ENCODE results near the gene PEX26. TPM values are rescaled to one million over a fixed set of nuclear protein-coding genes. Genes with fewer than 3 reads are reported as not detected.

The PEX26 gene
- total and polyA plus RNA-seq, 2 of the 13 experiments (the other 11 are each of a cell fraction or from before 2014, with no cell fraction given) = 10.6 to 25.1 TPM

DNA sequence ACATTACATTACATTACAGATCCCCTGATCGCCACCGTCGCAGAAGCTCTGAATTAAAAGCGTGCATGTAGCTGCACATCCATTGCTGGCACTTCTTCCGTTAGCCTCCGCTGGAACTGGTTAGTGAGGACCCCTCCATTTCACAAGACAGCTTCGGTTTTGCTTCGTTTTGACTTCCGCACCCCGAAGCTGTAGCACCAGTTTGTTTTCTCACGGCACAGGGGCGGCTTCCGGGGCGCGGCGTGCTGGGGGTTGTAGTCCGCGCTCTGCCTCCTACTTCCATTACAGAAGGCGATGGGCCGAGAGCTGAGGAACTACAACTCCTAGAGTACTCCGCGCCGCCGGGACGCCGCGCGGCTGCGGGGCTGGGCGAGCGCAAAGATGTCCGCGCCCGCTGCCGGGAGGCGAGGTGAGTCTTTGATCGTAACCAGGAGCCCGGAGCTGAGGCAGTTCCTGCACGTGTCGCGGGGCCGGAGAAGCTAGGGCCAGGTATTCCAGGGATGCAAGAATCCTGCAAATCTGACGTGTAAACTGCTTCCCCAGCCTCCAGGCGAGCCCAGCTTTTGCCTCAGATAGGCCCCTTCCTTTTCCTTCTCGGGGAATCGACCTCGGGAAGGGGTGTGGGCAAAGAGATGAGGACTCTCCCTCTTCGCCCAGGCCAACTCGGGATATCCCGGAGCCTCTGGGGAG is at the start of gene PEX26 (continued):
- no peak for TF ChIP-seq ZKSCAN5 (CRISPR knock-in tag; IDR thresholded peaks at IDR 0.05)
- TF ChIP-seq ZNF749 (CRISPR knock-in tag; IDR thresholded peaks at IDR 0.05; ENCODE audit: borderline replicate concordance) = no peak
- TF ChIP-seq, protein P1, sequence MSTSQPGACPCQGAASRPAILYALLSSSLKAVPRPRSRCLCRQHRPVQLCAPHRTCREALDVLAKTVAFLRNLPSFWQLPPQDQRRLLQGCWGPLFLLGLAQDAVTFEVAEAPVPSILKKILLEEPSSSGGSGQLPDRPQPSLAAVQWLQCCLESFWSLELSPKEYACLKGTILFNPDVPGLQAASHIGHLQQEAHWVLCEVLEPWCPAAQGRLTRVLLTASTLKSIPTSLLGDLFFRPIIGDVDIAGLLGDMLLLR (CRISPR knock-in tag; IDR thresholded peaks at IDR 0.05) = no peak; the same call in 1 of the 2 replicates
- no peak for TF ChIP-seq NFIB (CRISPR knock-in tag; IDR thresholded peaks at IDR 0.05; ENCODE audit: borderline replicate concordance)
- TF ChIP-seq, protein P2, sequence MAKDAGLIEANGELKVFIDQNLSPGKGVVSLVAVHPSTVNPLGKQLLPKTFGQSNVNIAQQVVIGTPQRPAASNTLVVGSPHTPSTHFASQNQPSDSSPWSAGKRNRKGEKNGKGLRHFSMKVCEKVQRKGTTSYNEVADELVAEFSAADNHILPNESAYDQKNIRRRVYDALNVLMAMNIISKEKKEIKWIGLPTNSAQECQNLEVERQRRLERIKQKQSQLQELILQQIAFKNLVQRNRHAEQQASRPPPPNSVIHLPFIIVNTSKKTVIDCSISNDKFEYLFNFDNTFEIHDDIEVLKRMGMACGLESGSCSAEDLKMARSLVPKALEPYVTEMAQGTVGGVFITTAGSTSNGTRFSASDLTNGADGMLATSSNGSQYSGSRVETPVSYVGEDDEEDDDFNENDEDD (CRISPR knock-in tag; IDR thresholded peaks at IDR 0.05; ENCODE audit: borderline replicate concordance) = no peak
- peak; percentile 42; the same call in 1 of the 2 replicates for TF ChIP-seq FOXO1 (CRISPR knock-in tag; IDR thresholded peaks at IDR 0.05)
- TF ChIP-seq ZNF10 (CRISPR knock-in tag; IDR thresholded peaks at IDR 0.05; ENCODE audit: borderline replicate concordance, low read depth) = no peak
- no peak for TF ChIP-seq ZNF883 (CRISPR knock-in tag; IDR thresholded peaks at IDR 0.05; ENCODE audit: not compliant biosample characterization)
- no peak for TF ChIP-seq RARA (CRISPR knock-in tag; IDR thresholded peaks at IDR 0.05)
- TF ChIP-seq, protein P3, sequence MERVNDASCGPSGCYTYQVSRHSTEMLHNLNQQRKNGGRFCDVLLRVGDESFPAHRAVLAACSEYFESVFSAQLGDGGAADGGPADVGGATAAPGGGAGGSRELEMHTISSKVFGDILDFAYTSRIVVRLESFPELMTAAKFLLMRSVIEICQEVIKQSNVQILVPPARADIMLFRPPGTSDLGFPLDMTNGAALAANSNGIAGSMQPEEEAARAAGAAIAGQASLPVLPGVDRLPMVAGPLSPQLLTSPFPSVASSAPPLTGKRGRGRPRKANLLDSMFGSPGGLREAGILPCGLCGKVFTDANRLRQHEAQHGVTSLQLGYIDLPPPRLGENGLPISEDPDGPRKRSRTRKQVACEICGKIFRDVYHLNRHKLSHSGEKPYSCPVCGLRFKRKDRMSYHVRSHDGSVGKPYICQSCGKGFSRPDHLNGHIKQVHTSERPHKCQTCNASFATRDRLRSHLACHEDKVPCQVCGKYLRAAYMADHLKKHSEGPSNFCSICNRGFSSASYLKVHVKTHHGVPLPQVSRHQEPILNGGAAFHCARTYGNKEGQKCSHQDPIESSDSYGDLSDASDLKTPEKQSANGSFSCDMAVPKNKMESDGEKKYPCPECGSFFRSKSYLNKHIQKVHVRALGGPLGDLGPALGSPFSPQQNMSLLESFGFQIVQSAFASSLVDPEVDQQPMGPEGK (CRISPR knock-in tag; IDR thresholded peaks at IDR 0.05) = peak; percentile 21; the same call in 1 of the 2 replicates
- TF ChIP-seq, protein P4, sequence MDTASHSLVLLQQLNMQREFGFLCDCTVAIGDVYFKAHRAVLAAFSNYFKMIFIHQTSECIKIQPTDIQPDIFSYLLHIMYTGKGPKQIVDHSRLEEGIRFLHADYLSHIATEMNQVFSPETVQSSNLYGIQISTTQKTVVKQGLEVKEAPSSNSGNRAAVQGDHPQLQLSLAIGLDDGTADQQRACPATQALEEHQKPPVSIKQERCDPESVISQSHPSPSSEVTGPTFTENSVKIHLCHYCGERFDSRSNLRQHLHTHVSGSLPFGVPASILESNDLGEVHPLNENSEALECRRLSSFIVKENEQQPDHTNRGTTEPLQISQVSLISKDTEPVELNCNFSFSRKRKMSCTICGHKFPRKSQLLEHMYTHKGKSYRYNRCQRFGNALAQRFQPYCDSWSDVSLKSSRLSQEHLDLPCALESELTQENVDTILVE (CRISPR knock-in tag; IDR thresholded peaks at IDR 0.05) = peak; percentile 43; the same call in 1 of the 2 replicates
- TF ChIP-seq, protein P5, sequence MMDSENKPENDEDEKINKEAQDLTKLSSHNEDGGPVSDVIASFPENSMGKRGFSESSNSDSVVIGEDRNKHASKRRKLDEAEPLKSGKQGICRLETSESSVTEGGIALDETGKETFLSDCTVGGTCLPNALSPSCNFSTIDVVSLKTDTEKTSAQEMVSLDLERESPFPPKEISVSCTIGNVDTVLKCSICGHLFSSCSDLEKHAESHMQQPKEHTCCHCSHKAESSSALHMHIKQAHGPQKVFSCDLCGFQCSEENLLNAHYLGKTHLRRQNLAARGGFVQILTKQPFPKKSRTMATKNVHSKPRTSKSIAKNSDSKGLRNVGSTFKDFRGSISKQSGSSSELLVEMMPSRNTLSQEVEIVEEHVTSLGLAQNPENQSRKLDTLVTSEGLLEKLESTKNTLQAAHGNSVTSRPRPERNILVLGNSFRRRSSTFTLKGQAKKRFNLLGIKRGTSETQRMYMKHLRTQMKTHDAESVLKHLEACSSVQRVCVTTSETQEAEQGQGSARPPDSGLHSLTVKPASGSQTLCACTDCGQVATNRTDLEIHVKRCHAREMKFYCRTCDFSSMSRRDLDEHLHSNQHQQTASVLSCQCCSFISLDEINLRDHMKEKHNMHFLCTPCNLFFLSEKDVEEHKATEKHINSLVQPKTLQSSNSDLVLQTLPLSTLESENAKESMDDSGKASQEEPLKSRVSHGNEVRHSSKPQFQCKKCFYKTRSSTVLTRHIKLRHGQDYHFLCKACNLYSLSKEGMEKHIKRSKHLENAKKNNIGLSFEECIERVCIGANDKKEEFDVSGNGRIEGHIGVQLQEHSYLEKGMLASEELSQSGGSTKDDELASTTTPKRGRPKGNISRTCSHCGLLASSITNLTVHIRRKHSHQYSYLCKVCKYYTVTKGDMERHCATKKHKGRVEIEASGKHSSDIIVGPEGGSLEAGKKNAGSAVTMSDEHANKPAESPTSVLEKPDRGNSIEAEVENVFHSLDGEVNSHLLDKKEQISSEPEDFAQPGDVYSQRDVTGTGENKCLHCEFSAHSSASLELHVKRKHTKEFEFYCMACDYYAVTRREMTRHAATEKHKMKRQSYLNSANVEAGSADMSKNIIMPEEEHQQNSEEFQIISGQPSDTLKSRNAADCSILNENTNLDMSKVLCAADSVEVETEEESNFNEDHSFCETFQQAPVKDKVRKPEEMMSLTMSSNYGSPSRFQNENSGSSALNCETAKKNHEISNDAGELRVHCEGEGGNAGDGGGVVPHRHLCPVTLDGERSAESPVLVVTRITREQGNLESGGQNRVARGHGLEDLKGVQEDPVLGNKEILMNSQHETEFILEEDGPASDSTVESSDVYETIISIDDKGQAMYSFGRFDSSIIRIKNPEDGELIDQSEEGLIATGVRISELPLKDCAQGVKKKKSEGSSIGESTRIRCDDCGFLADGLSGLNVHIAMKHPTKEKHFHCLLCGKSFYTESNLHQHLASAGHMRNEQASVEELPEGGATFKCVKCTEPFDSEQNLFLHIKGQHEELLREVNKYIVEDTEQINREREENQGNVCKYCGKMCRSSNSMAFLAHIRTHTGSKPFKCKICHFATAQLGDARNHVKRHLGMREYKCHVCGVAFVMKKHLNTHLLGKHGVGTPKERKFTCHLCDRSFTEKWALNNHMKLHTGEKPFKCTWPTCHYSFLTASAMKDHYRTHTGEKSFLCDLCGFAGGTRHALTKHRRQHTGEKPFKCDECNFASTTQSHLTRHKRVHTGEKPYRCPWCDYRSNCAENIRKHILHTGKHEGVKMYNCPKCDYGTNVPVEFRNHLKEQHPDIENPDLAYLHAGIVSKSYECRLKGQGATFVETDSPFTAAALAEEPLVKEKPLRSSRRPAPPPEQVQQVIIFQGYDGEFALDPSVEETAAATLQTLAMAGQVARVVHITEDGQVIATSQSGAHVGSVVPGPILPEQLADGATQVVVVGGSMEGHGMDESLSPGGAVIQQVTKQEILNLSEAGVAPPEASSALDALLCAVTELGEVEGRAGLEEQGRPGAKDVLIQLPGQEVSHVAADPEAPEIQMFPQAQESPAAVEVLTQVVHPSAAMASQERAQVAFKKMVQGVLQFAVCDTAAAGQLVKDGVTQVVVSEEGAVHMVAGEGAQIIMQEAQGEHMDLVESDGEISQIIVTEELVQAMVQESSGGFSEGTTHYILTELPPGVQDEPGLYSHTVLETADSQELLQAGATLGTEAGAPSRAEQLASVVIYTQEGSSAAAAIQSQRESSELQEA (CRISPR knock-in tag; IDR thresholded peaks at IDR 0.05; ENCODE audit: not compliant biosample characterization) = no peak
